ENCODE measurements around the gene TXNDC5. TPM values are rescaled to one million over a fixed set of nuclear protein-coding genes. Genes with fewer than 3 reads are reported as not detected.

Gene TXNDC5
- total RNA-seq: 299 and 365 TPM in 2 replicates

DNA sequence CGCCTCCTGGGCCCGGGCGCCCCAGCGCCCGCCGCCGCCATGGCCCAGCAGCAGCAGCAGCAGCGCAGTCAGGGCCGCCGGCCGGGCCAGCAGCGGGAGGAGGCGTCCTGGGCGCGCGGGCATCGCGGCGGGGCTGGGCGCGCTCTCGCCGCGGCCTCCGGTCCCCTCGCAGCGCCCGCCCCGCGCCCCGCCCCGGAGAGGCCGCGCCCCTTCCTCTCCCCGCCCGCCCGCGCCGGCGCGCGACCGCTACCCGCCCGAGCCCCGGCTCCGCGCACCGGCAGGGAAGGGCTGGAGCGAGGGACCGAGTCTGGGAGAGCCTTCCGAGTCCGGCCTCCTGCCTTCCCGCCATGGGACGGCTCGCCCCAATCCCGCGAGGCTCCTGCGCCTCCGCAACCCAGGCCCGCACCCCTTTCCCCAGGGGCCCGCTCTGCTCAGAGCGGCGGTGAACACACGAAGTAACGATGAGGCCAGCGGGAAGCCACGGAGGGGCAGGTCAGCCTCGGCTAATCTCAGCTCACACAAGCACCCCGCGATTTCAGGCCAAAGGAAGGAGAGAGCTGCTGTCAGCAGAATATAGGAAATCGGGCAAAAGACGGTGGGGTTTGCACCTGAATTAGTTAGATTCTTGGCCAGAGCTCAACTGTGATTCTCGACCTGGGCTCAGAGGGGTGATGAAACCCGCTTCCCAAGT, at the start of gene TXNDC5:
Gene TXNDC5 (minus strand): TSS at position 135 of the 691 bp plus-strand sequence. CDS start 12 bp downstream, at position 123.
- peak; percentile 69 for DNase-seq (ENCODE audit: low read depth)
- TF ChIP-seq, protein P1, sequence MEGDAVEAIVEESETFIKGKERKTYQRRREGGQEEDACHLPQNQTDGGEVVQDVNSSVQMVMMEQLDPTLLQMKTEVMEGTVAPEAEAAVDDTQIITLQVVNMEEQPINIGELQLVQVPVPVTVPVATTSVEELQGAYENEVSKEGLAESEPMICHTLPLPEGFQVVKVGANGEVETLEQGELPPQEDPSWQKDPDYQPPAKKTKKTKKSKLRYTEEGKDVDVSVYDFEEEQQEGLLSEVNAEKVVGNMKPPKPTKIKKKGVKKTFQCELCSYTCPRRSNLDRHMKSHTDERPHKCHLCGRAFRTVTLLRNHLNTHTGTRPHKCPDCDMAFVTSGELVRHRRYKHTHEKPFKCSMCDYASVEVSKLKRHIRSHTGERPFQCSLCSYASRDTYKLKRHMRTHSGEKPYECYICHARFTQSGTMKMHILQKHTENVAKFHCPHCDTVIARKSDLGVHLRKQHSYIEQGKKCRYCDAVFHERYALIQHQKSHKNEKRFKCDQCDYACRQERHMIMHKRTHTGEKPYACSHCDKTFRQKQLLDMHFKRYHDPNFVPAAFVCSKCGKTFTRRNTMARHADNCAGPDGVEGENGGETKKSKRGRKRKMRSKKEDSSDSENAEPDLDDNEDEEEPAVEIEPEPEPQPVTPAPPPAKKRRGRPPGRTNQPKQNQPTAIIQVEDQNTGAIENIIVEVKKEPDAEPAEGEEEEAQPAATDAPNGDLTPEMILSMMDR (IDR thresholded peaks at IDR 0.05; ENCODE audit: insufficient read depth, low read depth, low read length): no peak
- peak within 1 kb of the TSS; percentile 64 for H3K4me3 ChIP-seq (ENCODE audit: low read depth, low read length)

DNA sequence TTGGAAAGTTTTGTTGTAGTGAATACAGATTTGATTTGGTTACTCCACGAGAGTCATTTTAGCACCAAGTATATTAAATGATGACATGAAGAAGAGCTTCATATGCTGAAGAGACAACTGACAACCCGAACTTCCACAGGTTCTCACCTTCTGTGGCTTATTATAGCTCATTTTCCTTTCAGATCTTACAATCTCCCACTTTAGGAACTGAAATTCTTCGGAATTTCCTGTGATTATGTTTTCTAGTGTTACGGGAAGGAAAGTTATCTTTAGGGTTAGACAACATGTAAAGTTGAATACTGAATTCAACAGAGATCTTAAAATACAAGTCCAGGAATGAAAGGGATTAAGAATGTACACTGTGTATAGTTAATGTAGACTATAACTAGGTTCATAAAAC, 49.6 kb upstream of the TXNDC5 start:
- no peak for DNase-seq (ENCODE audit: low read depth)
- TF ChIP-seq, protein P1 (IDR thresholded peaks at IDR 0.05; ENCODE audit: insufficient read depth, low read depth, low read length): no peak
- H3K4me3 ChIP-seq (ENCODE audit: low read depth, low read length): no peak overlapping the region

DNA sequence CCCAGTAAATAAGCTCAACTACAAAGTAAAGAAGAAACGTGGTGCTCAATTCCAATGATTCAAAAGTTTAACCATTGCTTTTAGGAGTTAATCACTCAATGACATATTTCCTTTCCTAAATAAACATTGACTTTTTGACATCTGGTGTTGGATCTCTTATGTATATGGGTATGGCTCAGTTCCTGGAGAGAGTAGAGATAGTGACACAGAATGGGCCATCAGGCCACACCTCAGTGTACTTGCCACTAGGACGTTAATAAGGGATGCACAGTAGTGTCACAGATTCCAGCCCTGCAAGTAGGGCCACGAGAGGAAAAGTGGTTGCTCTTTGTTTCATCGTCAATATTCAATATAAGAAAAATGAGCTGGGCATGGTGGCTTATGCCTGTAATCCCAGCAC, 48.9 kb upstream of the TXNDC5 start:
- no peak for DNase-seq (ENCODE audit: low read depth)
- TF ChIP-seq, protein P1 (IDR thresholded peaks at IDR 0.05; ENCODE audit: insufficient read depth, low read depth, low read length): no peak
- no peak overlapping the region for H3K4me3 ChIP-seq (ENCODE audit: low read depth, low read length)

DNA sequence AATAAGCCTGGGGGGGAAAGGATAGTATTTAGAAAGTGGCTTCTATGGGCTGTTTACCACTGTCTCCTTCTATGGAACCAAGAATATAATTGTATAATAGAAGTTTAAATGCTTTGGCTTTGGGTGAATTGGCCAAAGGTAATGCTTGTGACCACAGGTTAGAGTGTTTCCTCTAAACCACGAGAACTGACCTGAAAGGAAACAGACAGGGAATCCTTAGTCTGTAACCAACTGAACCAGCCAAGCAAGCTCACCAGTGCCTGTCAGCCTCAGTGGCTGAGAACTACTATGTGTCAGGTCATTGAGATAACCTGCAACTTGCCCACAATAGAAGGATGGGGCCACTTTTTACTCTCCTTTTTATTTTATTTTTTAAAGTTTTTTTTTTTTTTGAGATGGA, 47.9 kb upstream of the TXNDC5 start:
- H3K4me3 ChIP-seq (ENCODE audit: low read depth, low read length): no peak overlapping the region
- TF ChIP-seq, protein P1 (IDR thresholded peaks at IDR 0.05; ENCODE audit: insufficient read depth, low read depth, low read length): no peak
- DNase-seq (ENCODE audit: low read depth): no peak

DNA sequence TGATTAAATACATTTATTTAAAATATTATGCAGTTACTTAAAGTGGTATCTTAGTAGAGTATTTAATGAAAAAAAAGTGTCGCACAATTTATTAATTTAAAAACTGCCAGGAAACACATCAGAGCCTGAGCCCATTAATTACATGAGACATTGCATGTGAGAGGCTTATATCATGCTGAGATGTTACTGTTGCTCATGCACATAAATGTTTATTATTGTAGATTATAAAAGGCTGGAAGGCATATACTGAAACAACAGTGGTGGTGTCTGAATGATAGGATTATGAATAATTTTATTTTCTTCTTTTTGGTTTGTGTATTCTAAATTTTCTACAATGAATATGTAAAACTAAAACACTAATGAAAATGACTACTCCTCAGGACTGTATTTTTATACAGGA, 45.7 kb upstream of the TXNDC5 start:
- no peak overlapping the region for H3K4me3 ChIP-seq (ENCODE audit: low read depth, low read length)
- DNase-seq (ENCODE audit: low read depth): no peak
- TF ChIP-seq, protein P1 (IDR thresholded peaks at IDR 0.05; ENCODE audit: insufficient read depth, low read depth, low read length): no peak

DNA sequence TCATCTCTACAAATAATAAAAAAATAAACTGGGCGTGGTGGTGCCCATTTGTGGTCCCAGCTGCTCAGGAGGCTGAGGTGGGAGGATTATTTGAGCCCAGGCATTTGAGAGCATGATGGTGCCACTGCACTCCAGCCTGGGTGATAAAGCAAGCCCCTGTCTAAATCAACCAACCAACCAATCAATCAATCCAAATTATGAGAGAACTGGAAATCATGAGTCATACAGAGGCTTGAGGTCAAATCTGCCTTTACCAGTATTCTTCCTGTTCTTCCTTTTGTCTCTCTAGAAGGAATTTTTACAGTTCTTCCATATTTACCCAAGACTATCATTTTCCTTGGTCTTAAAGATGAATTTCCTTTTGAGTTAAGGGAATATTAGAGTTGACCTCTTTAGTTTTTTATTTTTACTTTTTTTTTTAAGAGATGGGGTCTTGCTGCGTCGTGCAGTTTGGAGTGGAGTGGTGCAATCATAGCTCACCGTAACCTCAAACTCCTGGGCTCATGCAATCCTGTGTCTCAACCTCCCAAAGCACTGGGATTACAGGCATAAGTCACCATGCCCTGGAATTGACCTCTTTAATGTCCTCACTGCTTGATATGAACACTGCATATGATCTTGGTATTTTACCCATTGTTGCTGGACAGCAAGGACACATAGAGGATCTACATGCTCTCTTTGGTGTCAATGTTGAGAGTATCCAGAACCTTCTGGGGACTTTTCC, 44.1 kb upstream of the TXNDC5 start:
- no peak overlapping the region for H3K4me3 ChIP-seq (ENCODE audit: low read depth, low read length)
- peak; percentile 36 for DNase-seq (ENCODE audit: low read depth)
- TF ChIP-seq, protein P1 (IDR thresholded peaks at IDR 0.05; ENCODE audit: insufficient read depth, low read depth, low read length): no peak

Data from fibroblast of villous mesenchyme (primary cell).